Karpas-422 (cell line): ENCODE data around the gene FBXO30. TPM values are rescaled to one million over a fixed set of nuclear protein-coding genes. Genes with fewer than 3 reads are reported as not detected.

Experiments
- DNase-seq: peaks from one replicate; pipeline ENCODE4 v3.0.0-alpha.2; 2015
- H2AFZ ChIP-seq: fragments of 200-600 bp; sonication (generic); 2 replicates; pipeline ENCODE4 v1.6.1; 2014; ENCODE audit warnings: antibody characterized with exemption, low read length, mixed read lengths
- H3K27ac ChIP-seq: fragments of 200-600 bp; sonication (generic); 2 replicates; pipeline ENCODE4 v1.5.1; 2014; ENCODE audit warnings: mild to moderate bottlenecking, low read length, moderate library complexity
- H3K27me3 ChIP-seq: fragments of 200-600 bp; sonication (generic); 2 replicates; pipeline ENCODE4 v1.6.1; 2014; ENCODE audit warnings: low read length, mixed read lengths
- H3K36me3 ChIP-seq: fragments of 200-600 bp; sonication (generic); 2 replicates; pipeline ENCODE4 v1.6.1; 2014; ENCODE audit warnings: low read length, mixed read lengths; ENCODE audit not compliant: insufficient read depth
- H3K4me1 ChIP-seq: fragments of 200-600 bp; sonication (generic); 2 replicates; pipeline ENCODE4 v1.6.1; 2014; ENCODE audit warnings: mild to moderate bottlenecking, low read length, mixed read lengths
- H3K4me2 ChIP-seq: fragments of 200-600 bp; sonication (generic); 2 replicates; pipeline ENCODE4 v1.6.1; 2014; ENCODE audit warnings: low read length, low read depth, mild to moderate bottlenecking; ENCODE audit not compliant: poor library complexity, severe bottlenecking
- H3K4me3 ChIP-seq: fragments of 200-600 bp; sonication (generic); 2 replicates; pipeline ENCODE4 v1.5.1; 2014; ENCODE audit warnings: mild to moderate bottlenecking, antibody characterized with exemption, low read length, mixed read lengths
- H3K79me2 ChIP-seq: fragments of 200-600 bp; sonication (generic); 2 replicates; pipeline ENCODE4 v1.6.1; 2014; ENCODE audit warnings: mild to moderate bottlenecking, low read length, mixed read lengths
- H3K9ac ChIP-seq: fragments of 200-600 bp; sonication (generic); 2 replicates; pipeline ENCODE4 v1.6.0; 2014; ENCODE audit warnings: low read length
- H3K9me2 ChIP-seq: fragments of 200-600 bp; sonication (generic), shearing (Covaris generic); replicated peaks from 2 replicates; pipeline ENCODE4 v1.6.0; 2014; ENCODE audit warnings: mild to moderate bottlenecking, low read length, moderate library complexity; ENCODE audit not compliant: insufficient read depth
- H3K9me3 ChIP-seq: fragments of 300-700, 200-600 bp; sonication (generic); 2 replicates; pipeline ENCODE4 v1.6.1; 2014; ENCODE audit warnings: low read length, mixed read lengths
- H4K20me1 ChIP-seq: fragments of 200-600 bp; sonication (generic); 2 replicates; pipeline ENCODE4 v1.6.1; 2014; ENCODE audit warnings: mild to moderate bottlenecking, antibody characterized with exemption, low read length, low read depth; ENCODE audit not compliant: insufficient read depth
- total RNA-seq: library from RNA; depleted of rRNA; stranded (reverse); fragments of >200 nt; shearing (Covaris generic); gene quantifications from 2 replicates; pipeline ENCODE4 v1.2.3, GENCODE V29; 2014; ENCODE audit warnings: low replicate concordance

Gene FBXO30
- total RNA-seq, 1 experiment from 2014 or later, result 30.6 TPM

DNA sequence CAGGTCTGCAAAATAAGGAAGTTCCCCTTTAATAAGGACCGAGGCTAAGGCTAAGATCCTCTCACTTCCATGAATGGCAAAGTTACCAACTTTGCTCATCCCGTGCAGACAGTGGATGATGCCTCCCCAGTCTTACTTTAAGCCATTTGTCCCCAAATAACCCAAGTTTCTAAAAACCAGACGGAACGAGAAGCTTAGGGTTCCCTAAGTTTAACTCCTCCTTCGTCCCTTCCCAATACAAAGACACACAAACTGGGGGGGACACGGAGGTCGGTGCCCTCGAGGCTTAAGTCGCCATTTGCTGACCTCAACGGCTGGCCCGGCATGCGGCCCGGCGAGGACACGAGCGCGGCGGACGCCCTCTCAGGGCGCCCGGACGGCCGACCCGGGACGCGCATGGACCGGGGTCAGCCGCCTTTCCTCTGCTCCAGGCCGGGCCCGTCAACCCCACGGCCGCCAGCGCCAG lies 527 bp downstream of the FBXO30 start:
- Histone ChIP-seq H3K4me3 (peak overlapping the region; percentile 89), H3K4me2 (peak overlapping the region; percentile 95), H3K36me3 (peaks cover 19% of the 10 kb centered on the region), H3K9me2 (no peaks in the 10 kb centered on the region), H3K9me3 (no peaks in the 10 kb centered on the region), H2AFZ (no peak overlapping the region), H3K4me1 (peaks cover 49% of the 10 kb centered on the region), H3K9ac (peak overlapping the region; percentile 89), H4K20me1 (no peaks in the 10 kb centered on the region), H3K27ac (peak overlapping the region; percentile 80), H3K79me2 (peaks cover 59% of the 10 kb centered on the region), H3K27me3 (no peaks in the 10 kb centered on the region)
- DNase-seq, result peak; percentile 74

DNA sequence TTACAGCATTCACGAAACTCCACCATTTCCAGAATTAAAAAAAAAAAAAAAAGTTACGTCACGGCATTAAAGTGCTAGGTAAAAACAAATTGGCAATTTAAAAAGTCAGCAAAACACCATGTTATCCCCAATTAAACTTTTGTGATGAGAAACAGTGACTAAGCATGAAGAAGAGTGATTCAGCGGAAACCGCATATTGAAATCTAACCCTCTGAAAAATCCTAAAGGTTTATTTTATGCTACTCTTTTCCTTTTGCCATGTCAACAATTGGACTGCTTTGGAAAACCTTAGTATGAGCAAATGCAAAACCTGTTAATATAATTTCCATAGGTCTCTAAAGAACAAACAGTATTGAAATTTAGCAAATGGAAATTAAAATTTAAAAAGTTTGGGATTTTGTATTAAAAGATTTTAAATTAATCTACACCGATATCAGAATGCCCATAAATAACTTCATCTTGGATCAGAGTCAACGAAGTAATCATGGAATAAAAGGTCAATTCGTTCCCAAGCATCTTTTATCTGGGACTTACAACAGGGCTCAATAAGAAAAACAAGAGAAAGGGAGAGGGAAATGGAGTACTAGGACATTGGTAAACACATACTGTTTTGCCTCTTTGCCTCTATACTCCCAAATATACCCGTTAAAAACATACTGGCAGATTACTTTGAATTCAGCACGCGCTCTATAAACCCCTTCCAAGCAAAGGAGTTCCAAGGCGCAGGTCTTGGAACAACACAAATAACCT lies 1.1 kb downstream of the FBXO30 start:
- H3K9ac ChIP-seq, result peak overlapping the region; percentile 89
- no peaks in the 10 kb centered on the region for H3K27me3 ChIP-seq
- H3K4me3 ChIP-seq, result peak overlapping the region; percentile 89
- peak overlapping the region; percentile 80 for H3K27ac ChIP-seq
- DNase-seq, result peak; percentile 82
- peaks cover 65% of the 10 kb centered on the region for H3K79me2 ChIP-seq
- H3K9me3 ChIP-seq, result no peaks in the 10 kb centered on the region
- no peaks in the 10 kb centered on the region for H3K9me2 ChIP-seq
- no peak overlapping the region for H2AFZ ChIP-seq
- no peaks in the 10 kb centered on the region for H4K20me1 ChIP-seq
- H3K4me1 ChIP-seq, result peaks cover 53% of the 10 kb centered on the region
- peak overlapping the region; percentile 95 for H3K4me2 ChIP-seq
- peaks cover 23% of the 10 kb centered on the region for H3K36me3 ChIP-seq

DNA sequence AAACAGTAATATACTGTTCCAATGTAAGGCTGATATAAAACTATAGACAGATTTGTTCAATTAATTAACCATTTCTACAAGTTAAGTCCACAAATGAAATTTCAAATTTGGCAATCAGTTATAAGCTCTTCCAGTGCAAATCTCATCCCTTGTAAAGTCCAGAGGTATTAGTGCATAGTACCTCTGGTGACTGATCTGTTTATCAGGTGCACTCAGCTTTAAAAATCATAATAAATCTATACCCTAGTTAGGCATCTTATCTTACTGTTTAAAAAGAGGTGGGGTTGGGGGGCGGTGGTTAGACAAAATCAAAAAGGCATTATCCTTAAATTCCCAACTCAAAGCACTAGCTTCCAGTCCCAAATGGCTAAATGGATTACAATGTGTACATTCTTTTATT lies 2.9 kb downstream of the FBXO30 start:
- H3K4me1 ChIP-seq, result peaks cover 60% of the 10 kb centered on the region
- H3K9me2 ChIP-seq, result no peaks in the 10 kb centered on the region
- H3K79me2 ChIP-seq, result peaks cover 81% of the 10 kb centered on the region
- H2AFZ ChIP-seq, result no peak overlapping the region
- DNase-seq, result no peak
- H3K9ac ChIP-seq, result peak overlapping the region; percentile 89
- H3K27me3 ChIP-seq, result no peaks in the 10 kb centered on the region
- H4K20me1 ChIP-seq, result no peaks in the 10 kb centered on the region
- H3K27ac ChIP-seq, result peak overlapping the region; percentile 80
- H3K36me3 ChIP-seq, result peaks cover 35% of the 10 kb centered on the region
- no peaks in the 10 kb centered on the region for H3K9me3 ChIP-seq
- peak overlapping the region; percentile 95 for H3K4me2 ChIP-seq
- peak overlapping the region; percentile 89 for H3K4me3 ChIP-seq

DNA sequence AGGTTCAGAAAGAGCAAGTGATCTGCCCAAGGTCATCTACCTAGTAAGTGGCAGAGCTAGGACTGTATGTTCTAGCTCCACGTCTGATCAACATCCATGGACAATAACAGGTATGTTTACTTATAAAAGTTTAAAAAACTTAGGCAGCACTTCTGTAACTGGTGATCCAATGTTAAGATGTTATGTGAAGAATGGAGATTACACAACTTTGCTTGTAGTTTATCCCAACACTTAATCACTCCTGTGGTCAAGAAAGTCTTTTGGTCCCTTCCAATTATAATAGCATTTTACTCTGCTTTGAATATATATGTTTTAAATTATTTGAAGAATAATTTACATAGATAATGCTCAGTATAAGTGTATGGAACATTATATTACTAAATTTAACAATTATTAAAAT lies 4.8 kb downstream of the FBXO30 start:
- H2AFZ ChIP-seq, result no peak overlapping the region
- H3K4me1 ChIP-seq, result peaks cover 48% of the 10 kb centered on the region
- peaks cover 51% of the 10 kb centered on the region for H3K36me3 ChIP-seq
- no peak for DNase-seq
- no peaks in the 10 kb centered on the region for H3K9me2 ChIP-seq
- peak overlapping the region; percentile 33 for H3K4me2 ChIP-seq
- no peaks in the 10 kb centered on the region for H3K27me3 ChIP-seq
- no peaks in the 10 kb centered on the region for H3K9me3 ChIP-seq
- no peaks in the 10 kb centered on the region for H4K20me1 ChIP-seq
- H3K9ac ChIP-seq, result no peak overlapping the region
- no peak overlapping the region; the same call in 1 of the 2 replicates for H3K4me3 ChIP-seq
- H3K79me2 ChIP-seq, result peaks cover 94% of the 10 kb centered on the region
- H3K27ac ChIP-seq, result peak overlapping the region; percentile 80

DNA sequence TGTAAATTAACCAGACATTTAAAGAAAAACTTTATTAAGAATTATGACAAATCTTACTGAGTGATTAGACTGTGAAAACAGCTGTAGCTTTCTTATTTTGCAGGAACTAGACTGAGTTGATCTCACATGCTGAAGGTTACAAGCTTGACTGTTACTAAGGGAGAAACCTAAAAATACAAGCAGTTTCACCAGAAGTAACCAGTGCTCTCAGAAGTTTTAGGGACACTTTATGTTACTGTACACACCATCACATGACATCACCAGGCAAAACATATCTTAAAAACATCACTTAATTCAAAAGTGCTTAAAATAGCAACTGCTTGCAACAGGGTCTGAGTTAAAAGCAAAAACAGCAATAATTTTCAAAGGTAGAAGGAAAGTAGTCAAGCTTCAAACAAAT lies 5.4 kb downstream of the FBXO30 start:
- Histone ChIP-seq H3K4me3 (no peak overlapping the region), H3K9me3 (no peaks in the 10 kb centered on the region), H3K36me3 (peaks cover 56% of the 10 kb centered on the region), H2AFZ (no peak overlapping the region), H4K20me1 (no peaks in the 10 kb centered on the region), H3K9ac (no peak overlapping the region), H3K4me2 (peak overlapping the region; percentile 33), H3K9me2 (no peaks in the 10 kb centered on the region), H3K27me3 (no peaks in the 10 kb centered on the region), H3K27ac (peak overlapping the region; percentile 80), H3K4me1 (peaks cover 53% of the 10 kb centered on the region), H3K79me2 (peaks cover 100% of the 10 kb centered on the region)
- DNase-seq, result peak; percentile 54

DNA sequence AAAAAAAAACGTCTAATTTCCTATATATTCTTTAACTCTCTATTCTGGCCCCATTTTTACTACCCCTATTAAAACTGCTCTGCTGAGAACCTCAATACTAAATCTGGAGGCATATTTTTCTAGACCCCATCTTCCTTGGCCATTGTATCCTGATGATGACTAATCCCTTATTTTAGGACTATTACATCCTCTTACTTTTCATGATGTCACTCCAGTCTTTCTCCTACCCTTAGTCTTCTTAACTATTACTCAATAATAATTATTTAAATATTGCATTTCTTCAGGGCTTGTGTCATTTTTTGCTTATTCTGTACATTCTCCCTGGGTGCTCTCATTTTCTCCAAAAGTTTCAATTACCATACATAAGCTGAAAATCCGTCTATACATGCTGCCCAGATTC lies 6.4 kb downstream of the FBXO30 start:
- H2AFZ ChIP-seq, result no peak overlapping the region
- H3K36me3 ChIP-seq, result peaks cover 63% of the 10 kb centered on the region
- peaks cover 100% of the 10 kb centered on the region for H3K79me2 ChIP-seq
- H3K4me3 ChIP-seq, result no peak overlapping the region
- DNase-seq, result no peak
- H4K20me1 ChIP-seq, result no peaks in the 10 kb centered on the region
- no peak overlapping the region for H3K4me2 ChIP-seq
- H3K27me3 ChIP-seq, result no peaks in the 10 kb centered on the region
- peaks cover 54% of the 10 kb centered on the region for H3K4me1 ChIP-seq
- no peaks in the 10 kb centered on the region for H3K9me3 ChIP-seq
- H3K9ac ChIP-seq, result no peak overlapping the region
- no peaks in the 10 kb centered on the region for H3K9me2 ChIP-seq
- H3K27ac ChIP-seq, result no peak overlapping the region

DNA sequence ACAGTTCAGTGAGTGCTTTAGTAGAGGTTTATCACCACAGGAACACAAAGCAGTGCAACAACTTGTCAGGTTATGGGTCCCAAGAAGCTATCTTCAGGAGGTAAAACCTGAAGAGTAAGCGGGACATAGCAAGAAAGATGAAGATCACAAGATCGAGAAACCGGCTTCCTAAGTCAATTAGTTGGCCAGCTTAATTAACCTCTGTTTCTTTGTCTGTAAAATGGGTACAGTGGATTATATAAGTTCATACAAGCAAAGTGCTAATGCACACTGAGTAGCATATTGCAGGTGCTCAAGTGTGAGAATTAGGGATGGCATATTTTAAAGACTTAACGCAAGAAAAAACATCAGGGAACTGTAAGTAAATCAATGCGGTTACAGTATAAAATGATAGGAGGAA lies 12.5 kb downstream of the FBXO30 start:
- H3K4me3 ChIP-seq, result no peak overlapping the region
- peak overlapping the region; percentile 18 for H3K4me2 ChIP-seq
- 0 out of 2 replicates have a peak overlapping the region, but pooled peaks have one; percentile 55 for H3K27ac ChIP-seq
- peaks cover 100% of the 10 kb centered on the region for H3K79me2 ChIP-seq
- no peaks in the 10 kb centered on the region for H4K20me1 ChIP-seq
- no peak overlapping the region for H3K9ac ChIP-seq
- no peaks in the 10 kb centered on the region for H3K27me3 ChIP-seq
- no peak overlapping the region for H2AFZ ChIP-seq
- H3K4me1 ChIP-seq, result peaks cover 37% of the 10 kb centered on the region
- no peaks in the 10 kb centered on the region for H3K9me2 ChIP-seq
- DNase-seq, result no peak
- H3K36me3 ChIP-seq, result peaks cover 84% of the 10 kb centered on the region
- H3K9me3 ChIP-seq, result no peaks in the 10 kb centered on the region

DNA sequence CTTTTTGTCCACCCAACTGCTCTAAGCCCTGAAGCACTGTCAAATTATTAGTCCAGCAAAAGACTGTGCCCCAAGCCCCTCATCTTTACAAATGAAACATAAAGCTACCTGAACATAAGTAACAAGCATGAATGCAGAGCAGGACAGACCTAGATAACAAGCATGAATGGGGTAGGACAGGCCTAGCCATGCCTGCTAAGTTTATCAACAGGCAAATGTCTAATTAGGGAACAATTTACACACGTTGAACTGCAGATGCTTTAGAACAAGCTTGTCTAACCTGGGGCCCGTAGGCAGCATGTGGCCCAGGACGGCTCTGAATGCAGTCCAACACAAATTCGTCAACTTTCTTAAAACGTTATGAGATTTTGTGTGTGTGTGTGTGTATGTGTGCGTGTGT lies 13.6 kb downstream of the FBXO30 start:
- H3K36me3 ChIP-seq, result peaks cover 87% of the 10 kb centered on the region
- H3K4me2 ChIP-seq, result peak overlapping the region; percentile 12
- no peak overlapping the region for H3K9ac ChIP-seq

More for the DNA sequence above, 13.6 kb downstream of the FBXO30 start:
- H3K9me3 ChIP-seq, result no peaks in the 10 kb centered on the region
- peak overlapping the region; percentile 55 for H3K27ac ChIP-seq
- H3K4me1 ChIP-seq, result peaks cover 34% of the 10 kb centered on the region
- peaks cover 100% of the 10 kb centered on the region for H3K79me2 ChIP-seq
- H3K9me2 ChIP-seq, result no peaks in the 10 kb centered on the region
- no peak overlapping the region for H2AFZ ChIP-seq
- H3K27me3 ChIP-seq, result no peaks in the 10 kb centered on the region
- DNase-seq, result peak; percentile 62
- no peaks in the 10 kb centered on the region for H4K20me1 ChIP-seq
- H3K4me3 ChIP-seq, result no peak overlapping the region
